ENCODE measurements around the gene THAP3.

Gene THAP3

DNA sequence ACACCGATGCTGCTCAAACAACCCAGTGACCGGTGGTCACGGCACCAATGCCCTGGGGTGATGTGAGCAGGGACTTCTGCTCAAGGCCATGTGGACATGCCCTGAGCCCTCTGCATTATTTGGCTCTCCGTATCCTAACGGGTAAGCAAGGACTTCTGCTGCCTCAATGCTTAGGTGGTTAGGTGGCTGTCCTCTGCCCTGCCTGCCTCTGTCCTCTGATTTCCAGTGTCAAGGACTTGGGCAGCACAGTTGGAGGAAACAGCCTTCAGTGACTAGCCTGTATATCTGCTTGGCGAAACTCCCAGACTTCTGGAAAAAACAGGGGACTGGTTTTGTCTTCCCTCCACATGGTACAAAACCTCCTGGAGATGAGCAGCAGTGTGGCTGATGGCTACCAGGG, 42.5 kb downstream of the THAP3 start:
- TF ChIP-seq, protein P1, sequence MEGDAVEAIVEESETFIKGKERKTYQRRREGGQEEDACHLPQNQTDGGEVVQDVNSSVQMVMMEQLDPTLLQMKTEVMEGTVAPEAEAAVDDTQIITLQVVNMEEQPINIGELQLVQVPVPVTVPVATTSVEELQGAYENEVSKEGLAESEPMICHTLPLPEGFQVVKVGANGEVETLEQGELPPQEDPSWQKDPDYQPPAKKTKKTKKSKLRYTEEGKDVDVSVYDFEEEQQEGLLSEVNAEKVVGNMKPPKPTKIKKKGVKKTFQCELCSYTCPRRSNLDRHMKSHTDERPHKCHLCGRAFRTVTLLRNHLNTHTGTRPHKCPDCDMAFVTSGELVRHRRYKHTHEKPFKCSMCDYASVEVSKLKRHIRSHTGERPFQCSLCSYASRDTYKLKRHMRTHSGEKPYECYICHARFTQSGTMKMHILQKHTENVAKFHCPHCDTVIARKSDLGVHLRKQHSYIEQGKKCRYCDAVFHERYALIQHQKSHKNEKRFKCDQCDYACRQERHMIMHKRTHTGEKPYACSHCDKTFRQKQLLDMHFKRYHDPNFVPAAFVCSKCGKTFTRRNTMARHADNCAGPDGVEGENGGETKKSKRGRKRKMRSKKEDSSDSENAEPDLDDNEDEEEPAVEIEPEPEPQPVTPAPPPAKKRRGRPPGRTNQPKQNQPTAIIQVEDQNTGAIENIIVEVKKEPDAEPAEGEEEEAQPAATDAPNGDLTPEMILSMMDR (IDR thresholded peaks at IDR 0.05; ENCODE audit: control extremely low read depth, extremely low read depth, low read depth, missing control alignments): no peak
- ChIA-PET CTCF (interaction anchor here (1.3 to 1.6 kb wide), 2 partner anchors 19 to 113 kb away, joined by 3 read pairs; partner anchors contain the start of gene NOL9), POLR2A (interaction anchor here (0.7 kb wide), 1 partner anchor 20 kb away, joined by 3 read pairs; no protein-coding TSS in a partner anchor)
- DNase-seq (ENCODE audit: extremely low spot score): no peak

DNA sequence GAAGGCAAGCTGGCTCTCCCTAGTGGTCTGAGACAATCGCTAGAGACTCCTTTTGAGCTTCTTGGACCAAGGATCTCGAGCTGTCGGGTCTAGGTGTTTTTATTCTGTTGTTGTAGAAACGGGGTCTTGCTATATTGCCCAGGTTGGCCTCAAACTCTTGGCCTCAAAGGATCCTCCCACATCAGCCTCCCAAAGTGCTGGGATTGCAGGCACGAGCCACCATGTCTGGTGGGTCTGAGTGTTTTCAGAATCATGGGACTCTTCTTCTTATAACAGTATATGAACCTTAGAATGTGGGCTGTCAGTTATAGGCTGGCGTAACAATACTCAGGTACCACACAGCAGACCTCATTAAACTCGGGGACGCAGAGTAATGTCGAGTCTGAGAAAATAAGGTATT, 43.8 kb downstream of the THAP3 start:
- ChIA-PET POLR2A (no interaction called here), CTCF (no interaction called here)
- TF ChIP-seq, protein P1 (IDR thresholded peaks at IDR 0.05; ENCODE audit: control extremely low read depth, extremely low read depth, low read depth, missing control alignments): no peak
- DNase-seq (ENCODE audit: extremely low spot score): no peak

DNA sequence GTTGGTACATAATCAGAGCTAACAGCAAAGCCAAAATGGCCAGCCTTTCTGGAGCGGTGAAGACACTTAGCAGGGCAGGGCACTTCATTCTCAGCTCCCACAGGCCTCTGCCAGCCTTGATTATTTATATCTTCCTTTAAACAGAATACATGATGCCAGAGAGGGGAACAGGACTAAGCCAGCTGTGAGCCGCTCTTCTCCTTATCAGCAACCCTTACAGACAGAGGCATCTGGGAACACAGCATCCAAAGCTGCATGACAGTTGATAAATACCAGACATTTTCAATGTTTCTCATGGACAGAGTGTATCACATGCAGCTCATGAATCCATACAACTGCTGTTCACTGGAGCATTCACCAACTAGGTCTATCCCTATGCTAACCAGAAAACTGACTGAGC, 47.9 kb downstream of the THAP3 start:
- POLR2A ChIA-PET: no interaction called here

DNA sequence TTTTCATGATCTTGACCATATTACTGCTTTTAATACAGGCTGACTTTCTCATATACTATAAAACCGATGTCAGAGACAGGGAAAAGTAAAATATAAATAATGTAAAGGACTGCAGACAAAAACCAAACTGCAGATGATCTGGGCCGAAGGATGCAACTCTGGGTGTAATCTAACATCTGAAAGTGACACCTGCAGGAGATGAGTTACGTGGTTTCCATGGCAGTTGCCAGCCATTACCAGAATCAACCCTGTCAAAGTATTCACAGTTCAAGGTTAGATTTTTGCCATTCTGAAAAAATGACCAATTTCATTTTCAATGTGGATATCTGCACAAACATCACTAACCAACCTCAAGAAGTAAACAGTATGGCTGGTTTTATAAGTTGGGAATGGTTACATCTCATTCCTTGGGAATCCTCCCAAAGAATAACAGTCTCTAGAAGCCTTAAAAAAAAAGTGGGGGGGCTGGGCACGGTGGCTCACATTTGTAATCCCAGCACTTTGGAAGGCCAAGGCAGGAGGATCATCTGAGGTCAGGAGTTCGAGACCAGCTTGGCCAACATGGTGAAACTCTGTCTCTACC, 49.2 kb downstream of the THAP3 start:
- TF ChIP-seq, protein P1 (IDR thresholded peaks at IDR 0.05; ENCODE audit: control extremely low read depth, extremely low read depth, low read depth, missing control alignments): no peak
- DNase-seq (ENCODE audit: extremely low spot score): no peak
- POLR2A ChIA-PET: no interaction called here
- CTCF ChIA-PET: interaction anchor here (1.6 kb wide), 1 partner anchor 12 kb away, joined by 4 read pairs; no protein-coding TSS in a partner anchor

More for the DNA sequence above, 47.9 kb downstream of the THAP3 start:
- TF ChIP-seq, protein P1 (IDR thresholded peaks at IDR 0.05; ENCODE audit: control extremely low read depth, extremely low read depth, low read depth, missing control alignments): no peak
- CTCF ChIA-PET: interaction anchor here (1.3 to 1.9 kb wide), 3 partner anchors 9 to 29 kb away, joined by 3 to 6 read pairs (median 3); partner anchors contain the start of gene DNAJC11
- DNase-seq (ENCODE audit: extremely low spot score): no peak

DNA sequence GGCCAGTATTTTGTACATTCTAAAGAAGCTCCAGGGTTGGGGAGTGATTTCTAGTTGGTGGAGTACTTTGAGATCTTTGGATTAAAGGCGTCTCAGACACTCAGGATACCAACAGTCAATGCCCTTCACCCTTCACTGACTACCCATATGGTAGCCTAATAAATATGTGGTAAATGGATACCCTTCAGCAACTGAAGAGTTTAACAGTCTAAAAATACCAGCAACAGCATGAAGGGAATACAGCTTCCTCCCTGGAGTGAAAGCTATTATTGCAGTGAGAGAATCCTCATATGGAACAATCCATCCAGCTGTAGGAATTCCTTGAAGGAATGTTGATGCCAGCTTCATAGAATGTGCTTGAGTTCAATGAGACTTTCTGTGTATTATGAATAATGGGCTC, 50.1 kb downstream of the THAP3 start:
- CTCF ChIA-PET: interaction anchor here (1.3 to 1.6 kb wide), 2 partner anchors 11 to 27 kb away, joined by 4 read pairs; partner anchors contain the start of gene DNAJC11
- DNase-seq (ENCODE audit: extremely low spot score): no peak
- TF ChIP-seq, protein P1 (IDR thresholded peaks at IDR 0.05; ENCODE audit: control extremely low read depth, extremely low read depth, low read depth, missing control alignments): no peak
- POLR2A ChIA-PET: no interaction called here

DNA sequence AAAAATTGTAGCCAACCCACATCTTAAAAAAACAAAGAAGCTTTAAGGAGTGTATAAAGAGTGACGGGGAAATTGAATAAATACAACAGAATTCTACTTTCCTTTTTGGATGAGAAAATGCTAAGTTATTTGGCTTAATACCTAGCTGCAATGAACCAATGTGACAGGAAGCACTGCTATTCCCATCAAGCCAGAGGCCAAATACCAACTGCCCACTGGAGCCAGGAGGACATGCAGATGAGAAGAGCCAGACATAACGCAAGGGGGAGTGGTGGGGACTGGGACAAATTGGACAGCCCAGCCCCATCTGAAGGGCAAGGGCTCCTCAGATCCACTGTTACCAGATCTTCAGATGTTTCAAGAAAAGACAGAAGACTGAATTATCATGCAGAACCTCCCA, 51.3 kb downstream of the THAP3 start:
- DNase-seq (ENCODE audit: extremely low spot score): no peak
- ChIA-PET POLR2A (no interaction called here), CTCF (interaction anchor here (1.3 to 1.6 kb wide), 2 partner anchors 9 to 26 kb away, joined by 4 read pairs; partner anchors contain the start of gene DNAJC11)
- TF ChIP-seq, protein P1 (IDR thresholded peaks at IDR 0.05; ENCODE audit: control extremely low read depth, extremely low read depth, low read depth, missing control alignments): no peak
